HTERT RPE-1 (cell line): Measurements from ENCODE around the gene NOM1.

ENCODE experiments used
- in situ Hi-C: fragments of 300-500 bp; cut with MboI; formaldehyde crosslinking; loops from 4 replicates; pipeline ENCODE4 v1.14.3; 2020; ENCODE audit warnings: low sequenced_read_pairs

NOM1 gene

GRCh38 chr7:157014635-157015555, 65.4 kb downstream of the NOM1 start:
- in situ Hi-C loops: no loop called here

- in situ Hi-C loops: no loop called here
Observed at GRCh38 chr7:157016024-157016351, 66.5 kb downstream of the NOM1 start.

GRCh38 chr7:157016352-157017041, 67.0 kb downstream of the NOM1 start:
- in situ Hi-C loops: no loop called here

- in situ Hi-C loops: no loop called here
Observed at GRCh38 chr7:157017149-157017548, 67.6 kb downstream of the NOM1 start.

GRCh38 chr7:157017603-157018327, 68.3 kb downstream of the NOM1 start:
- in situ Hi-C loops: no loop called here

- in situ Hi-C loops: no loop called here
Observed at GRCh38 chr7:157018328-157018996, 69.0 kb downstream of the NOM1 start.

- in situ Hi-C loops: no loop called here
Observed at GRCh38 chr7:157018997-157019608, 69.6 kb downstream of the NOM1 start.

GRCh38 chr7:157019718-157020451, 70.4 kb downstream of the NOM1 start:
- in situ Hi-C loops: no loop called here

GRCh38 chr7:157020514-157021070, 71.1 kb downstream of the NOM1 start:
- in situ Hi-C loops: no loop called here

GRCh38 chr7:157021071-157021870, 71.8 kb downstream of the NOM1 start:
- in situ Hi-C loops: no loop called here

GRCh38 chr7:157021871-157022680, 72.6 kb downstream of the NOM1 start:
- in situ Hi-C loops: no loop called here
